Astrocyte (in vitro differentiated cells and primary cell): ENCODE measurements around the gene PRICKLE1.

Experiments
- CTCF ChIP-seq: IDR thresholded peaks from 2 replicates; pipeline ENCODE4 v1.5.1; 2011; ENCODE audit warnings: low read depth, mild to moderate bottlenecking, inconsistent platforms, low read length, moderate library complexity; ENCODE audit not compliant: insufficient read depth
- EZH2 ChIP-seq: IDR thresholded peaks from 2 replicates; pipeline ENCODE4 v1.6.1; 2012; ENCODE audit warnings: mild to moderate bottlenecking, low read length, inconsistent platforms; ENCODE audit not compliant: insufficient read depth

- TF ChIP-seq CTCF (no peak), EZH2 (no peak)
These were observed 7.5 kb downstream of the PRICKLE1 start for GRCh38 chr12:42582050-42582449.
